GM23248 (cell line): ENCODE measurements around the gene GALNT4. TPM values are rescaled to one million over a fixed set of nuclear protein-coding genes. Genes with fewer than 3 reads are reported as not detected.

ENCODE experiments used
- DNase-seq: peaks from one replicate; pipeline ENCODE4 v3.0.0-alpha.2; 2015
- H2AFZ ChIP-seq: fragments of 200-600 bp; sonication (generic); 2 replicates; pipeline ENCODE4 v1.6.1; 2016; ENCODE audit warnings: antibody characterized with exemption
- H3F3A ChIP-seq: fragments of 200-600 bp; sonication (generic); 2 replicates; pipeline ENCODE4 v1.6.1; 2016; ENCODE audit warnings: mild to moderate bottlenecking, antibody characterized with exemption, mixed run types; ENCODE audit not compliant: insufficient read depth
- H3K27ac ChIP-seq: fragments of 200-600 bp; sonication (generic); 2 replicates; pipeline ENCODE4 v1.5.1; 2016; ENCODE audit warnings: mild to moderate bottlenecking
- H3K27me3 ChIP-seq: fragments of 200-600 bp; sonication (generic); replicated peaks from 2 replicates; pipeline ENCODE4 v1.6.1; 2016; ENCODE audit warnings: mild to moderate bottlenecking; ENCODE audit not compliant: insufficient read depth
- H3K36me3 ChIP-seq: fragments of 200-600 bp; sonication (generic); 2 replicates; pipeline ENCODE4 v1.6.1; 2016; ENCODE audit warnings: low read depth, mild to moderate bottlenecking
- H3K4me1 ChIP-seq: fragments of 200-600 bp; sonication (generic); 2 replicates; pipeline ENCODE4 v1.6.1; 2016; ENCODE audit warnings: mild to moderate bottlenecking; ENCODE audit not compliant: insufficient read depth
- H3K4me2 ChIP-seq: fragments of 200-600 bp; sonication (generic); one replicate; pipeline ENCODE4 v1.6.1; 2016; ENCODE audit warnings: mild to moderate bottlenecking; ENCODE audit not compliant: unreplicated experiment
- H3K4me3 ChIP-seq: fragments of 200-600 bp; sonication (generic); 2 replicates; pipeline ENCODE4 v1.5.1; 2016; ENCODE audit warnings: mild to moderate bottlenecking
- H3K79me2 ChIP-seq: fragments of 200-600 bp; sonication (generic); 2 replicates; pipeline ENCODE4 v1.6.1; 2016; ENCODE audit warnings: mild to moderate bottlenecking; ENCODE audit not compliant: insufficient read depth
- H3K9ac ChIP-seq: fragments of 200-600 bp; sonication (generic); 2 replicates; pipeline ENCODE4 v1.6.1; 2016; ENCODE audit warnings: mild to moderate bottlenecking
- H3K9me2 ChIP-seq: fragments of 200-600 bp; sonication (generic); 2 replicates; pipeline ENCODE4 v1.6.1; 2016; ENCODE audit warnings: mixed run types, mild to moderate bottlenecking, moderate library complexity; ENCODE audit not compliant: insufficient read depth
- H3K9me3 ChIP-seq: fragments of 200-600 bp; sonication (generic); one replicate; pipeline ENCODE4 v1.6.1; 2017; ENCODE audit warnings: low read depth
- H4K20me1 ChIP-seq: fragments of 200-600 bp; sonication (generic); 2 replicates; pipeline ENCODE4 v1.6.0; 2016; ENCODE audit not compliant: insufficient read depth
- EZH2 ChIP-seq: fragments of 200-600 bp; sonication (generic); IDR thresholded peaks from 2 replicates; pipeline ENCODE4 v1.6.1; 2018; ENCODE audit warnings: antibody characterized with exemption, mild to moderate bottlenecking; ENCODE audit not compliant: insufficient read depth, poor library complexity, severe bottlenecking
- EZH2phosphoT487 ChIP-seq: fragments of 200-600 bp; sonication (generic); IDR thresholded peaks from 2 replicates; pipeline ENCODE4 v1.6.1; 2018; ENCODE audit warnings: antibody characterized with exemption, moderate library complexity, mild to moderate bottlenecking, low read depth; ENCODE audit not compliant: insufficient read depth
- WGBS, 2 experiments: methylation state at CpG; one replicate each; pipeline ENCODE4 v1.1.6; 2015 to 2017; ENCODE audit warnings: low lambda C conversion rate in 2 of 2, low coverage in 1 of 2; ENCODE audit errors: missing lambda C conversion rate in 2 of 2; 5-methylcytosine and 5-hydroxymethylcytosine counted together
- in situ Hi-C: fragments of 300-500 bp; cut with MboI; formaldehyde crosslinking; loops from 2 replicates; pipeline ENCODE4 v1.15.0; 2020
- polyA plus RNA-seq: library from polyadenylated mRNA; unstranded; fragments of >200 nt; fragmentation: Nextera tagmentation; extraction: Ambion mirVana; gene quantifications from 2 replicates; pipeline ENCODE4 v1.2.1, GENCODE V29; 2016
- total RNA-seq: library from RNA; depleted of rRNA; stranded (reverse); fragments of >200 nt; shearing (Covaris generic); gene quantifications from 2 replicates; pipeline ENCODE4 v1.2.3, GENCODE V29; 2014

The GALNT4 gene
- total and polyA plus RNA-seq, 2 experiments from 2014 or later: 6.4 to 10.6 TPM

GRCh38 chr12:89490922-89491321 is 33.7 kb downstream of the GALNT4 start:
- H3K9me3 ChIP-seq: no peaks in the 10 kb centered on the region
- TF ChIP-seq EZH2: no peak
- no peak for TF ChIP-seq EZH2phosphoT487
- peaks cover 12% of the 10 kb centered on the region for H3K4me1 ChIP-seq
- no peak overlapping the region for H3K4me3 ChIP-seq
- DNase-seq: no peak
- 89 to 100% methylated on average over 1 of the region's 1 CpG for WGBS, 2 experiments
- no peaks in the 10 kb centered on the region for H3K27me3 ChIP-seq
- no peak overlapping the region for H3K9ac ChIP-seq
- in situ Hi-C loops: no loop called here
- H2AFZ ChIP-seq: no peak overlapping the region
- no peak overlapping the region for H3K27ac ChIP-seq
- H4K20me1 ChIP-seq: no peaks in the 10 kb centered on the region
- no peaks in the 10 kb centered on the region for H3K79me2 ChIP-seq
- peaks cover 14% of the 10 kb centered on the region; the same call in 1 of the 2 replicates for H3F3A ChIP-seq
- no peaks in the 10 kb centered on the region for H3K9me2 ChIP-seq
- no peak overlapping the region for H3K4me2 ChIP-seq
- no peaks in the 10 kb centered on the region for H3K36me3 ChIP-seq

DNA sequence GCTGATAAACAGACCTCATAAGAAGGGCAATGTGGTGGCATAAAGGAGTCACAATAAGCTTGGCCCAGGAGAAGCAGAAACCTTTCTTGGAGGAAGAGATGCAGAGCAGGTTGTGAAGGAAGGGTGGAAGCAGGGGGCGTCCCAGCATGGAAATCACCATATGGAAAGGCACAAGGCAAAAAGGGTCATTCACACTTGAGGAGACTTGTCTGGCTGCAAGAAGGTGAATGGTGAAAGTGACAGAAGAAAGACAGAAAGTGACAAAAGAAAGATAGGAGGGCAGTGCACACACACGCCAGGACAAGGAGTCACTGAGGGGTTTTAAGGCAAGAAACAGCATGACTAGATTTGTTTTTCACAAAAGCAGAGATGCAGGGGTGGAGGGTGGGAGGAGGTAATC is 38.3 kb downstream of the GALNT4 start:
- Histone ChIP-seq H3K4me1 (no peaks in the 10 kb centered on the region), H3K36me3 (no peaks in the 10 kb centered on the region), H3K9me2 (no peaks in the 10 kb centered on the region), H2AFZ (no peak overlapping the region), H4K20me1 (no peaks in the 10 kb centered on the region), H3K9ac (no peak overlapping the region), H3K79me2 (no peaks in the 10 kb centered on the region), H3F3A (no peaks in the 10 kb centered on the region), H3K4me2 (no peak overlapping the region), H3K4me3 (no peak overlapping the region), H3K9me3 (no peaks in the 10 kb centered on the region), H3K27me3 (no peaks in the 10 kb centered on the region), H3K27ac (no peak overlapping the region)
- DNase-seq: no peak
- TF ChIP-seq EZH2 (no peak), EZH2phosphoT487 (no peak)
- in situ Hi-C loops: no loop called here
- 98 to 100% methylated on average over 2 of the region's 2 CpGs for WGBS, 2 experiments

DNA sequence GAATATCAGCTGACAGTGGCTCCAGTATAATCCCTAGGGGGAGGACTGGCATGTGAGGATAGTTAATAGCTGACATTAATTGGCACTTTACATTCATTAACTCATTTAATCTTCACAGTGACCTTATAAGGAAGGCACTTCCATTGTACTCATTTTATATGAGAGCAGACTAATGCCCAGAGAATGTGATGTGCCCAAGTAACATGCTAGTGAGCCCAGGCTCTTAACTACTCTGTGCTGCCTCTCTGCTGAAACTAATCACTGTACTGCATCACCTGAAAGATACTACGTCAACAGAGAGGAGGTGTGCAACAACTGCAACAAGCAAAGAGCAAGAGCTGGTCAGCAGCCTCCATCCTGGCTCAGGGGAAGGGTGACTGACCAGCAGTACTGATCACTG is 40.1 kb downstream of the GALNT4 start:
- WGBS, 2 experiments: 83 to 96% methylated on average over 1 of the region's 1 CpG
- H3K9me3 ChIP-seq: no peaks in the 10 kb centered on the region
- no peak for DNase-seq
- H3K4me3 ChIP-seq: no peak overlapping the region
- no peak for TF ChIP-seq EZH2
- TF ChIP-seq EZH2phosphoT487: no peak
- no peaks in the 10 kb centered on the region for H4K20me1 ChIP-seq
- H3K27ac ChIP-seq: no peak overlapping the region
- H3K9ac ChIP-seq: no peak overlapping the region
- no peaks in the 10 kb centered on the region for H3F3A ChIP-seq
- H3K9me2 ChIP-seq: no peaks in the 10 kb centered on the region
- H2AFZ ChIP-seq: no peak overlapping the region
- H3K4me1 ChIP-seq: no peaks in the 10 kb centered on the region
- H3K36me3 ChIP-seq: no peaks in the 10 kb centered on the region
- H3K79me2 ChIP-seq: no peaks in the 10 kb centered on the region
- H3K4me2 ChIP-seq: no peak overlapping the region
- no peaks in the 10 kb centered on the region for H3K27me3 ChIP-seq
- in situ Hi-C loops: no loop called here

DNA sequence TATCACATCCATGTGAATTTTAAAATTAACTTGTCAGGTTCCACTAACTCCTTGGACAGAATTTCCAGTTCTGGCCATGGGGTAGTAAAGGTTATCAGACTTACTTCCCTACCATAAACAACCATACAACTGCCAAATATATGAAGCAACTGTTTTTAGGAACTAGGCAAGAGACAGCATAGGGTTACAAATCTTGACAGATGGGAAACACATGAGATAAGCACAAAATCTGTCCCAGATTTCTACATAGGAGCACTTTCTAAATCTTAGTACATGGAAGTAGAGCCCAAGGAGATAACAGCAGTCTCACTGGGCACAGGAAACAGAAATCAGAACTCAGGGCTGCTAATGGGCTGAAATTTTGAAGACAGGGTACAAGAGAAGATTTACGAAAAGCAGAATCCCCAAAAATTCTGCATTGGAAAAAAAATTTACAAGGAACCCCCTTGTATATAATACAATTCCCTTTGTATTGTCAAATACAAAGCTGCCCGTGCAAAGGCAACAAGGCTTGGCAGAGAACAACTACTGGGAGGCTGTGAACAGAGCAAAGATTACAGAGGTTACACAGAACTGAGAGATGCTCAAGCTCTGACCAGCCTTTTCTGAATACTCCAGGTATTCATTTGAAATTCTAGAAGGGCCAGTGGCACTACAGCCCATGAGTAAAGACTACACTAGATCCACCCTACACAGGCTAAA is 43.2 kb downstream of the GALNT4 start:
- H3K9me2 ChIP-seq: no peaks in the 10 kb centered on the region
- TF ChIP-seq EZH2phosphoT487: no peak
- TF ChIP-seq EZH2: no peak
- H3K9ac ChIP-seq: no peak overlapping the region
- H3K27me3 ChIP-seq: no peaks in the 10 kb centered on the region
- no peak overlapping the region for H2AFZ ChIP-seq
- WGBS, 2 experiments: 57 to 64% methylated on average over 2 of the region's 2 CpGs
- no peaks in the 10 kb centered on the region for H3K79me2 ChIP-seq
- in situ Hi-C loops: no loop called here
- H3K27ac ChIP-seq: no peak overlapping the region
- H3K4me2 ChIP-seq: no peak overlapping the region
- no peaks in the 10 kb centered on the region for H4K20me1 ChIP-seq
- no peak overlapping the region for H3K4me3 ChIP-seq
- no peaks in the 10 kb centered on the region for H3K9me3 ChIP-seq
- no peaks in the 10 kb centered on the region for H3K4me1 ChIP-seq
- H3K36me3 ChIP-seq: no peaks in the 10 kb centered on the region
- no peak for DNase-seq
- no peaks in the 10 kb centered on the region for H3F3A ChIP-seq

GRCh38 chr12:89479982-89480381 is 44.6 kb downstream of the GALNT4 start:
- Histone ChIP-seq H3K27ac (no peak overlapping the region), H3K36me3 (no peaks in the 10 kb centered on the region), H3K4me2 (no peak overlapping the region), H3K9ac (no peak overlapping the region), H3K9me2 (no peaks in the 10 kb centered on the region), H3K79me2 (no peaks in the 10 kb centered on the region), H3K9me3 (no peaks in the 10 kb centered on the region), H3K27me3 (no peaks in the 10 kb centered on the region), H4K20me1 (no peaks in the 10 kb centered on the region), H3K4me3 (no peak overlapping the region), H2AFZ (no peak overlapping the region), H3K4me1 (peaks cover 11% of the 10 kb centered on the region), H3F3A (peaks cover 7% of the 10 kb centered on the region; the same call in 1 of the 2 replicates)
- WGBS, 2 experiments: 80 to 93% methylated on average over 3 of the region's 3 CpGs
- in situ Hi-C loops: no loop called here
- TF ChIP-seq EZH2 (no peak), EZH2phosphoT487 (no peak)
- no peak for DNase-seq
